Measurements from ENCODE around the gene DAB2IP.

- no peak for TF ChIP-seq CTCF (IDR thresholded peaks at IDR 0.05)
- TF ChIP-seq POLR2A (IDR thresholded peaks at IDR 0.05) = no peak
Measured at GRCh38 chr9:121744687-121745395, 93.4 kb downstream of the DAB2IP start.
